Measurements from ENCODE around the gene MSANTD2.

DNA sequence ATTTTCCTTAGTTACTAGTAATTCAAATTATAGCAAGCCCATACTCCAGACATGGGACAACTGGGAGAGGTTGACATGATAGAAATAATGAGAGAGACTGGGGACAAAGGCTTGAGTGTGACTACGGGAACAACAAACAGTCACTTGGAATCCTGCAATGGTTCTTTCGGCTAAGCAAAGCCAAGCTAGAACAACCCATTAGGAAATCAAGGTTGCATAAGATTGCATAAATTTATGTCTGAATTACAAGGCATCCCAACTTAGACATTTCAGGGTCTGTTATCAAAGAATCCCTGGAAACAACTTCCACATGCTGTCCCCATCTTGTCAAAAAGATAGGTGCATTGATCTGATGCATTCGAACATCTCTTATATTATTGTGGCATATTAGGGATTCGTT is 70.6 kb downstream of the MSANTD2 start:
- no peak for TF ChIP-seq GATA2 (CRISPR knock-in tag; IDR thresholded peaks at IDR 0.05)
- TF ChIP-seq NR2C2 (CRISPR knock-in tag; IDR thresholded peaks at IDR 0.05) = no peak
- TF ChIP-seq NR2C2 (tag; IDR thresholded peaks at IDR 0.05) = no peak
- TF ChIP-seq, protein P1, sequence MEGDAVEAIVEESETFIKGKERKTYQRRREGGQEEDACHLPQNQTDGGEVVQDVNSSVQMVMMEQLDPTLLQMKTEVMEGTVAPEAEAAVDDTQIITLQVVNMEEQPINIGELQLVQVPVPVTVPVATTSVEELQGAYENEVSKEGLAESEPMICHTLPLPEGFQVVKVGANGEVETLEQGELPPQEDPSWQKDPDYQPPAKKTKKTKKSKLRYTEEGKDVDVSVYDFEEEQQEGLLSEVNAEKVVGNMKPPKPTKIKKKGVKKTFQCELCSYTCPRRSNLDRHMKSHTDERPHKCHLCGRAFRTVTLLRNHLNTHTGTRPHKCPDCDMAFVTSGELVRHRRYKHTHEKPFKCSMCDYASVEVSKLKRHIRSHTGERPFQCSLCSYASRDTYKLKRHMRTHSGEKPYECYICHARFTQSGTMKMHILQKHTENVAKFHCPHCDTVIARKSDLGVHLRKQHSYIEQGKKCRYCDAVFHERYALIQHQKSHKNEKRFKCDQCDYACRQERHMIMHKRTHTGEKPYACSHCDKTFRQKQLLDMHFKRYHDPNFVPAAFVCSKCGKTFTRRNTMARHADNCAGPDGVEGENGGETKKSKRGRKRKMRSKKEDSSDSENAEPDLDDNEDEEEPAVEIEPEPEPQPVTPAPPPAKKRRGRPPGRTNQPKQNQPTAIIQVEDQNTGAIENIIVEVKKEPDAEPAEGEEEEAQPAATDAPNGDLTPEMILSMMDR (IDR thresholded peaks at IDR 0.05 in 2 of 3, conservative IDR thresholded peaks at IDR 0.05 in 1 of 3; ENCODE audit: insufficient read depth in 2 of 3, low read depth in 1 of 3, low read length in 3 of 3) = no peak
- no peak for TF ChIP-seq RBM15 (IDR thresholded peaks at IDR 0.05; ENCODE audit: insufficient read depth, low read length)
- no peak for TF ChIP-seq GABPA (tag; conservative IDR thresholded peaks at IDR 0.05; ENCODE audit: low read depth)
